ENCODE data around the gene FBXO40. TPM values are rescaled to one million over a fixed set of nuclear protein-coding genes. Genes with fewer than 3 reads are reported as not detected.

The FBXO40 gene
- total RNA-seq, 1 experiment from 2014 or later: not detected

DNA sequence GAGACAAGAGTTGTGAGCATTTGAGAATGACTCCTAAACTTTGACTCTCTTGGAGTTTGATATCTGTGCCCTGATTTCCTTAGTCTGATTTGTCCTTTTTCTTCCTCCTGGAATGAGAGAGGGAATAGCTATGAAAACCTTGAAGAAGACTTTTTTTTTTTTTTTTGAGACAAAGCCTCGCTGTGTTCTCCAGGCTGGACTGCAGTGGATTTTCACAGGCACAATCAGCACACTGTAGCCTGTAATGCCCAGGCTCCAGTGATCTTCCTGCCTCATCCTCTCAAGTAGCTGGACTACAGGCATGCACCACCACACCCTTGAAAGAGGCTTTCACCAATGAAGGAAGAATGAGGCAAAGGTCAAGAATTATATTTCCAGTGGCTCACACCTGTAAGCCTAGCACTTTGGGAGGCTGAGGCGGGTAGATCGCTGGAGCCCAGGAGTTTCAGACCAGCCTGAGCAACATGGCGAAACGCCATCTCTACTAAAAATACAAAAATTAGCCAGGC is 35.7 kb upstream of the FBXO40 start:
- ChIA-PET CTCF (no interaction called here), POLR2A (ENCODE audit: low non-redundant PET) (no interaction called here)
- H3K9me3 ChIP-seq (ENCODE audit: low read depth, low read length, poor library complexity, severe bottlenecking): no peaks in the 10 kb centered on the region
- no peak for DNase-seq (ENCODE audit: low spot score)
- TF ChIP-seq, protein P1, sequence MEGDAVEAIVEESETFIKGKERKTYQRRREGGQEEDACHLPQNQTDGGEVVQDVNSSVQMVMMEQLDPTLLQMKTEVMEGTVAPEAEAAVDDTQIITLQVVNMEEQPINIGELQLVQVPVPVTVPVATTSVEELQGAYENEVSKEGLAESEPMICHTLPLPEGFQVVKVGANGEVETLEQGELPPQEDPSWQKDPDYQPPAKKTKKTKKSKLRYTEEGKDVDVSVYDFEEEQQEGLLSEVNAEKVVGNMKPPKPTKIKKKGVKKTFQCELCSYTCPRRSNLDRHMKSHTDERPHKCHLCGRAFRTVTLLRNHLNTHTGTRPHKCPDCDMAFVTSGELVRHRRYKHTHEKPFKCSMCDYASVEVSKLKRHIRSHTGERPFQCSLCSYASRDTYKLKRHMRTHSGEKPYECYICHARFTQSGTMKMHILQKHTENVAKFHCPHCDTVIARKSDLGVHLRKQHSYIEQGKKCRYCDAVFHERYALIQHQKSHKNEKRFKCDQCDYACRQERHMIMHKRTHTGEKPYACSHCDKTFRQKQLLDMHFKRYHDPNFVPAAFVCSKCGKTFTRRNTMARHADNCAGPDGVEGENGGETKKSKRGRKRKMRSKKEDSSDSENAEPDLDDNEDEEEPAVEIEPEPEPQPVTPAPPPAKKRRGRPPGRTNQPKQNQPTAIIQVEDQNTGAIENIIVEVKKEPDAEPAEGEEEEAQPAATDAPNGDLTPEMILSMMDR (conservative IDR thresholded peaks at IDR 0.05; ENCODE audit: low read depth, low read length): no peak
- TF ChIP-seq EZH2 (IDR thresholded peaks at IDR 0.05; ENCODE audit: borderline replicate concordance, low read depth, low read length, poor library complexity, severe bottlenecking): no peak
- intact Hi-C loops (cut with micrococcal nuclease; ENCODE audit: unreplicated experiment): no loop called here
- no peak overlapping the region for H3K4me3 ChIP-seq (ENCODE audit: low read depth, low read length, poor library complexity, severe bottlenecking)
- no TSS peak for BruUV-seq (replicated peaks)
- no peaks in the 10 kb centered on the region for H3K4me1 ChIP-seq (ENCODE audit: insufficient read depth, low read length, poor library complexity, severe bottlenecking)
- no peaks in the 10 kb centered on the region for H3K36me3 ChIP-seq (ENCODE audit: insufficient read depth, low read length, poor library complexity, severe bottlenecking)
- H3K27me3 ChIP-seq (replicated peaks; ENCODE audit: insufficient read depth, low read depth, low read length, poor library complexity): no peaks in the 10 kb centered on the region
- H3K27ac ChIP-seq (ENCODE audit: low read depth, low read length, poor library complexity, severe bottlenecking): no peak overlapping the region

GRCh38 chr3:121562148-121562547 is 31.0 kb upstream of the FBXO40 start:
- no peak for TF ChIP-seq EZH2 (IDR thresholded peaks at IDR 0.05; ENCODE audit: borderline replicate concordance, low read depth, low read length, poor library complexity, severe bottlenecking)
- TF ChIP-seq, protein P1 (conservative IDR thresholded peaks at IDR 0.05; ENCODE audit: low read depth, low read length): no peak
- no peaks in the 10 kb centered on the region for H3K36me3 ChIP-seq (ENCODE audit: insufficient read depth, low read length, poor library complexity, severe bottlenecking)
- ChIA-PET POLR2A (ENCODE audit: low non-redundant PET) (no interaction called here), CTCF (interaction anchor here (1.1 kb wide), 1 partner anchor 15 kb away, joined by 3 read pairs; no protein-coding TSS in a partner anchor)
- H3K27ac ChIP-seq (ENCODE audit: low read depth, low read length, poor library complexity, severe bottlenecking): no peak overlapping the region
- no peak overlapping the region for H3K4me3 ChIP-seq (ENCODE audit: low read depth, low read length, poor library complexity, severe bottlenecking)
- intact Hi-C loops (cut with micrococcal nuclease; ENCODE audit: unreplicated experiment): no loop called here
- H3K27me3 ChIP-seq (replicated peaks; ENCODE audit: insufficient read depth, low read depth, low read length, poor library complexity): no peaks in the 10 kb centered on the region
- no peaks in the 10 kb centered on the region for H3K9me3 ChIP-seq (ENCODE audit: low read depth, low read length, poor library complexity, severe bottlenecking)
- BruUV-seq (replicated peaks): no TSS peak
- H3K4me1 ChIP-seq (ENCODE audit: insufficient read depth, low read length, poor library complexity, severe bottlenecking): no peaks in the 10 kb centered on the region
- DNase-seq (ENCODE audit: low spot score): no peak

GRCh38 chr3:121566773-121567172 is 26.4 kb upstream of the FBXO40 start:
- CTCF ChIA-PET: no interaction called here

More at GRCh38 chr3:121566773-121567172, 26.4 kb upstream of the FBXO40 start:
- Histone ChIP-seq H3K27me3 (replicated peaks; ENCODE audit: insufficient read depth, low read depth, low read length, poor library complexity) (no peaks in the 10 kb centered on the region), H3K9me3 (ENCODE audit: low read depth, low read length, poor library complexity, severe bottlenecking) (no peaks in the 10 kb centered on the region), H3K27ac (ENCODE audit: low read depth, low read length, poor library complexity, severe bottlenecking) (no peak overlapping the region), H3K4me3 (ENCODE audit: low read depth, low read length, poor library complexity, severe bottlenecking) (no peak overlapping the region), H3K4me1 (ENCODE audit: insufficient read depth, low read length, poor library complexity, severe bottlenecking) (no peaks in the 10 kb centered on the region), H3K36me3 (ENCODE audit: insufficient read depth, low read length, poor library complexity, severe bottlenecking) (no peaks in the 10 kb centered on the region)
- no TSS peak for BruUV-seq (replicated peaks)
- intact Hi-C loops (cut with micrococcal nuclease; ENCODE audit: unreplicated experiment): no loop called here
- no peak for TF ChIP-seq EZH2 (IDR thresholded peaks at IDR 0.05; ENCODE audit: borderline replicate concordance, low read depth, low read length, poor library complexity, severe bottlenecking)
- TF ChIP-seq, protein P1 (conservative IDR thresholded peaks at IDR 0.05; ENCODE audit: low read depth, low read length): no peak
- no peak for DNase-seq (ENCODE audit: low spot score)
- POLR2A ChIA-PET (ENCODE audit: low non-redundant PET): no interaction called here
